GM23248 (cell line): Measurements from ENCODE around the gene SLPI.

Experiments used
- EZH2 ChIP-seq: fragments of 200-600 bp; sonication (generic); IDR thresholded peaks from 2 replicates; pipeline ENCODE4 v1.6.1; 2018; ENCODE audit warnings: antibody characterized with exemption, mild to moderate bottlenecking; ENCODE audit not compliant: insufficient read depth, poor library complexity, severe bottlenecking
- EZH2phosphoT487 ChIP-seq: fragments of 200-600 bp; sonication (generic); IDR thresholded peaks from 2 replicates; pipeline ENCODE4 v1.6.1; 2018; ENCODE audit warnings: antibody characterized with exemption, moderate library complexity, mild to moderate bottlenecking, low read depth; ENCODE audit not compliant: insufficient read depth

DNA sequence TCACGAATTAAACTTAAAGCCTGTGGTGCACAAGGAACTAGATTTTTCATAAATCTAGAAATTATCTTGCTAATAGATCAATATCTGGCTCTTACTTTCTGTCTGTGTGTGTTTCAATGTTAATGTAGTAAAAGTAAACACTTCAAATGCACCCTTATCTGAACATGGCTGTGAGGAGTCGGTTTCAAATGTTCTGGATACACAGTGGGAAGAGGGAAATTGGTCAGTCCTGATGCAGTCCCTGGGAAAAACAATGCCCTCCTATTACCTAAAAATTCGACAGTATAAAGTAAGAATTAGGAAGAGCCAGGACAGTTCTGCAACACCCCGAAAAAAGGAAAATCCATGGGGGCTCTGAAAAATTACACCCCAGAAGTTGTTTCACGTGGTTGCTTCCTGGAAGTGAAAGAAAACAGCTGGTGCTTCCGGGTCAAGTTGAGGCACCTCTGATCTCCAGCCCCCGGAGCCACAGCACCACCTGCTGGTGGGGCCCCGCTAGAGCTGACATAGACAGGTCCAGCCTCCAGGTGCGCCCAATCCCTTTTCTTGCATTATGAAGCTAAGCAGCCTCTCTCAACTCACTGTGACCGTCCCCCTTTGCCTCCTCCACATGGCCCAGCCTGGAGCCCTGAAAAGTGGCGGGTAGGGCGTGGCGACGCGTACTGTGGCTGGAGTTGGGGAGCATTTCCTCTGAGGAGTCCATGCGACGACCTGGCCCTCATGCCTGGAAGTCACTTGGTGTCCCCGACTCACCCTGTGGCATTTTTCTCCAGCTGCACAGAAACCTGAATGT is 24.9 kb downstream of the SLPI start:
- TF ChIP-seq EZH2phosphoT487 (no peak), EZH2 (no peak)
